Epithelial cell of esophagus (primary cell): ENCODE results near the gene ELK4.
A peak's percentile ranks its signal among the peaks of the same experiment; 100 is the strongest.

Source experiments
- DNase-seq: peaks from one replicate; pipeline ENCODE4 v3.0.0; 2010; ENCODE audit warnings: low read depth
- H3K4me3 ChIP-seq: 2 replicates; pipeline ENCODE4 v1.5.1; 2011; ENCODE audit warnings: mild to moderate bottlenecking, low read length, control low read depth
- TF ChIP-seq, protein P1 (sequence below): IDR thresholded peaks from 2 replicates; pipeline ENCODE4 v1.5.1; 2011; ENCODE audit warnings: low read depth, mild to moderate bottlenecking, low read length, control low read depth, inconsistent platforms; ENCODE audit not compliant: insufficient read depth; ENCODE audit errors: missing control alignments

The ELK4 gene

GRCh38 chr1:205570796-205571537 is 60.8 kb downstream of the ELK4 start:
- TF ChIP-seq, protein P1, sequence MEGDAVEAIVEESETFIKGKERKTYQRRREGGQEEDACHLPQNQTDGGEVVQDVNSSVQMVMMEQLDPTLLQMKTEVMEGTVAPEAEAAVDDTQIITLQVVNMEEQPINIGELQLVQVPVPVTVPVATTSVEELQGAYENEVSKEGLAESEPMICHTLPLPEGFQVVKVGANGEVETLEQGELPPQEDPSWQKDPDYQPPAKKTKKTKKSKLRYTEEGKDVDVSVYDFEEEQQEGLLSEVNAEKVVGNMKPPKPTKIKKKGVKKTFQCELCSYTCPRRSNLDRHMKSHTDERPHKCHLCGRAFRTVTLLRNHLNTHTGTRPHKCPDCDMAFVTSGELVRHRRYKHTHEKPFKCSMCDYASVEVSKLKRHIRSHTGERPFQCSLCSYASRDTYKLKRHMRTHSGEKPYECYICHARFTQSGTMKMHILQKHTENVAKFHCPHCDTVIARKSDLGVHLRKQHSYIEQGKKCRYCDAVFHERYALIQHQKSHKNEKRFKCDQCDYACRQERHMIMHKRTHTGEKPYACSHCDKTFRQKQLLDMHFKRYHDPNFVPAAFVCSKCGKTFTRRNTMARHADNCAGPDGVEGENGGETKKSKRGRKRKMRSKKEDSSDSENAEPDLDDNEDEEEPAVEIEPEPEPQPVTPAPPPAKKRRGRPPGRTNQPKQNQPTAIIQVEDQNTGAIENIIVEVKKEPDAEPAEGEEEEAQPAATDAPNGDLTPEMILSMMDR = no peak
- H3K4me3 ChIP-seq = no peak overlapping the region
- DNase-seq = peak; percentile 74

DNA sequence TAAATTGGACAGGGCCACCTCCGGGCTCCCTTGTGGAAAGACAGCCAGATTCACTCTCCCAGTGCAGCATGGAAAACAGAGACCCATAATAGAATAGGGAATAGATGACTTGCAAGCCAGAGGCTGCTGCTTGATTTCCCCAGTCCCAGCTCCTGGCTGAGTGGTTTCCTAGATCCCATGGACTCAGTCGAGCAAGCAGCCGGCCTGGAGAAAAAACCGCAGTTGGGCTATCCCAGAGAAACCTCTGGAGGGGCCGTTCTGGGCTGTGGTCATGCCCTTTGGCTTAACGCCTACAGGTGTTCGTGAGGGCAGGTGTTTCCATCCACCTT is 61.7 kb downstream of the ELK4 start:
- no peak overlapping the region for H3K4me3 ChIP-seq
- DNase-seq = no peak
- TF ChIP-seq, protein P1 = no peak

- no peak for DNase-seq
- no peak overlapping the region for H3K4me3 ChIP-seq
- TF ChIP-seq, protein P1 = no peak
Measured at GRCh38 chr1:205569411-205570172, 62.2 kb downstream of the ELK4 start.

DNA sequence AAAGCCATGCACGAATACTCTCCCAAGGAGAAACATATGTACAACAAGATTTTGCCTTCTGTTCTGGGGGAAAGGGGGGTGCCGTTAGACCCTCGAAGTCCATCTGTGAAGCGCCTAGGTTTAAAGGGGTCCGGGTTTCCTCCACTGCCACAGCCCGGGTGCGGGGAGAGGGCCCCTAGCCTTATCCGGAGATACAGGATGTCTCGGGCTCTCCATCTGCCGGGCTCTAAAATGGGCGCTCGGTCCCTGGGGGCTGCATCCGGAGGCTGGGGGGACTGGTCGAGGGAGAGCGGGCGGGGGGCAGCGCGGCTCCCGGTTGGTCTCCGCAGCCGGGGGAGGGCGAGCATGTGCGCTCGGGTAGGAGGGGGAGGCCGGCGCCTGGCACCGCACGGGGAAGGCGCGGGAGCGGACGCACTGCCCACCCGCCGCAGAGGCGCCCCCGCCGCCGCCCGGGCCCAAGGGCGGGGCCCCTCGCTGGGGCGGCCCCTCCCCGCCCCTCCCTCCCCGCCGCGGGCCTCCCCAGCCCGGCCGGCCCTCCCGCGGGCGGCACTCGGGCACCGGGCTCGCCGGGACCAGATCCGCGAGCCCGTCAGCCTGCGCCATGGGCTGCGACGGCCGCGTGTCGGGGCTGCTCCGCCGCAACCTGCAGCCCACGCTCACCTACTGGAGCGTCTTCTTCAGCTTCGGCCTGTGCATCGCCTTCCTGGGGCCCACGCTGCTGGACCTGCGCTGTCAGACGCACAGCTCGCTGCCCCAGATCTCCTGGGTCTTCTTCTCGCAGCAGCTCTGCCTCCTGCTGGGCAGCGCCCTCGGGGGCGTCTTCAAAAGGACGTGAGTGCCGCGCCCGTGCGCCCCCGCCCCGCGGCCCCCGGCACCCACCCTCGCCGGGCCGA is 63.1 kb downstream of the ELK4 start:
- H3K4me3 ChIP-seq = no peak overlapping the region
- DNase-seq = peak; percentile 15
- TF ChIP-seq, protein P1 = no peak

GRCh38 chr1:205568135-205568468 is 63.7 kb downstream of the ELK4 start:
- no peak for DNase-seq
- H3K4me3 ChIP-seq = no peak overlapping the region
- TF ChIP-seq, protein P1 = no peak

GRCh38 chr1:205567716-205568115 is 64.1 kb downstream of the ELK4 start:
- DNase-seq = no peak
- TF ChIP-seq, protein P1 = no peak
- H3K4me3 ChIP-seq = no peak overlapping the region
